IMR-90 (cell line): ENCODE results near the gene SLC35G1. TPM values are rescaled to one million over a fixed set of nuclear protein-coding genes. Genes with fewer than 3 reads are reported as not detected.

ENCODE experiments used
- ATAC-seq: fragments of 200-7000 bp; cut with Tn5 transposase; 2 replicates; pipeline ENCODE4 v1.9.1; 2020; ENCODE audit warnings: low read depth, mild to moderate bottlenecking, moderate library complexity
- BruUV-seq: library from RNA; stranded (reverse); fragments of 400-500 nt; replicated peaks from 2 replicates; lab custom pipeline; 2021; lab: Mats Ljungman, UMichigan
- CTCF ChIA-PET: fragments of 300-600 bp; formaldehyde crosslinking; extraction: SDS; loops from one replicate; lab custom pipeline; 2021; ENCODE audit warnings: antibody characterized with exemption; lab: Yijun Ruan, JAX
- POLR2A ChIA-PET: fragments of 300-600 bp; sonication (Branson Sonifier 250); formaldehyde crosslinking; loops from one replicate; lab custom pipeline; 2022; ENCODE audit warnings: antibody characterized with exemption; ENCODE audit not compliant: unreplicated experiment; lab: Charles Lee
- DNase-seq: peaks from one replicate; pipeline ENCODE4 v3.0.0; 2013
- H2AFZ ChIP-seq: replicated peaks from 2 replicates; pipeline ENCODE3; 2013; ENCODE audit warnings: low read length, mild to moderate bottlenecking; ENCODE audit not compliant: poor library complexity
- H2AK5ac ChIP-seq: 2 replicates; pipeline ENCODE4 v1.6.1; 2013; ENCODE audit warnings: low read depth, low read length, inconsistent platforms
- H2AK9ac ChIP-seq: replicated peaks from 2 replicates; pipeline ENCODE3; 2013; ENCODE audit warnings: mild to moderate bottlenecking, low read depth, low read length, moderate library complexity; ENCODE audit not compliant: poor library complexity
- H2BK120ac ChIP-seq: 2 replicates; pipeline ENCODE4 v1.6.1; 2013; ENCODE audit warnings: low read depth, low read length, inconsistent platforms
- H2BK15ac ChIP-seq: 3 replicates; pipeline ENCODE4 v1.6.1; 2013; ENCODE audit warnings: low read depth, low read length, inconsistent platforms
- H2BK20ac ChIP-seq: 2 replicates; pipeline ENCODE4 v1.6.1; 2013; ENCODE audit warnings: low read depth, mild to moderate bottlenecking, inconsistent platforms, low read length, moderate library complexity
- H2BK5ac ChIP-seq: 2 replicates; pipeline ENCODE4 v1.6.1; 2013; ENCODE audit warnings: mild to moderate bottlenecking, low read depth, low read length, inconsistent platforms; ENCODE audit not compliant: poor library complexity, severe bottlenecking
- H3K14ac ChIP-seq: replicated peaks from 2 replicates; pipeline ENCODE4 v1.6.1; 2013; ENCODE audit warnings: low read depth, low read length, inconsistent platforms
- H3K18ac ChIP-seq: 2 replicates; pipeline ENCODE4 v1.6.1; 2013; ENCODE audit warnings: low read depth, low read length, control low read depth
- H3K23ac ChIP-seq: 2 replicates; pipeline ENCODE4 v1.6.1; 2013; ENCODE audit warnings: low read depth, low read length, inconsistent platforms
- H3K27ac ChIP-seq: 2 replicates; pipeline ENCODE4 v1.5.1; 2013; ENCODE audit warnings: mild to moderate bottlenecking, control low read depth, low read length; ENCODE audit not compliant: insufficient read depth
- H3K27me3 ChIP-seq: 2 replicates; pipeline ENCODE4 v1.6.1; 2013; ENCODE audit warnings: low read length; ENCODE audit not compliant: control insufficient read depth, insufficient read depth
- H3K36me3 ChIP-seq: 2 replicates; pipeline ENCODE4 v1.6.1; 2013; ENCODE audit warnings: low read length, mixed read lengths; ENCODE audit not compliant: control insufficient read depth, insufficient read depth
- H3K4ac ChIP-seq: 2 replicates; pipeline ENCODE4 v1.6.1; 2013; ENCODE audit warnings: low read depth, low read length, inconsistent platforms
- H3K4me1 ChIP-seq: 2 replicates; pipeline ENCODE4 v1.6.1; 2013; ENCODE audit warnings: low read length, mixed read lengths; ENCODE audit not compliant: control insufficient read depth, insufficient read depth
- H3K4me2 ChIP-seq: 2 replicates; pipeline ENCODE4 v1.6.1; 2013; ENCODE audit warnings: low read depth, mild to moderate bottlenecking, control low read depth, low read length, moderate library complexity
- H3K4me3 ChIP-seq: 2 replicates; pipeline ENCODE4 v1.5.1; 2013; ENCODE audit warnings: low read depth, mild to moderate bottlenecking, control low read depth, low read length, moderate library complexity; ENCODE audit not compliant: insufficient read depth
- H3K56ac ChIP-seq: 2 replicates; pipeline ENCODE4 v1.6.1; 2013; ENCODE audit warnings: low read length, inconsistent platforms; ENCODE audit not compliant: insufficient read depth; ENCODE audit errors: extremely low read depth
- H3K79me1 ChIP-seq, 2 experiments: 2 replicates each; pipeline ENCODE4 v1.6.1; 2013; ENCODE audit warnings: low read length in 2 of 2, inconsistent platforms in 1 of 2, low read depth in 1 of 2
- H3K9ac ChIP-seq: 2 replicates; pipeline ENCODE4 v1.6.1; 2013; ENCODE audit warnings: low read depth, low read length, control low read depth
- H3K9me1 ChIP-seq: 2 replicates; pipeline ENCODE4 v1.6.1; 2013; ENCODE audit warnings: low read length, inconsistent platforms; ENCODE audit not compliant: insufficient read depth
- H3K9me3 ChIP-seq: 2 replicates; pipeline ENCODE4 v1.6.1; 2013; ENCODE audit warnings: low read length; ENCODE audit not compliant: control insufficient read depth, insufficient read depth
- H4K20me1 ChIP-seq: 2 replicates; pipeline ENCODE4 v1.6.1; 2013; ENCODE audit warnings: low read length, inconsistent platforms; ENCODE audit not compliant: insufficient read depth
- H4K5ac ChIP-seq: 2 replicates; pipeline ENCODE4 v1.6.1; 2013; ENCODE audit warnings: mild to moderate bottlenecking, low read depth, low read length, control low read depth
- H4K8ac ChIP-seq, 2 experiments: 2 replicates each; pipeline ENCODE4 v1.6.1; 2013; ENCODE audit warnings: low read depth in 2 of 2, low read length in 2 of 2, control low read depth in 1 of 2, inconsistent platforms in 1 of 2
- H4K91ac ChIP-seq: 2 replicates; pipeline ENCODE4 v1.6.1; 2013; ENCODE audit warnings: low read depth, low read length, inconsistent platforms; ENCODE audit not compliant: insufficient read depth
- BHLHE40 ChIP-seq: fragments of 150-350 bp; IDR thresholded peaks from 2 replicates; pipeline ENCODE4 v1.6.1; 2016; ENCODE audit warnings: mild to moderate bottlenecking, low read depth, low read length
- CEBPB ChIP-seq: IDR thresholded peaks from 2 replicates; pipeline ENCODE4 v1.6.1; 2012; ENCODE audit warnings: low read depth, low read length, improper control_type of control experiment
- CHD1 ChIP-seq: IDR thresholded peaks from 2 replicates; pipeline ENCODE4 v1.6.1; 2012; ENCODE audit warnings: low read depth, low read length, improper control_type of control experiment
- FOS ChIP-seq: fragments of 150-350 bp; IDR thresholded peaks from 2 replicates; pipeline ENCODE4 v1.6.1; 2016; ENCODE audit warnings: low read depth, low read length
- MAFK ChIP-seq: IDR thresholded peaks from 2 replicates; pipeline ENCODE4 v1.6.1; 2012; ENCODE audit warnings: low read depth, low read length, improper control_type of control experiment
- RFX5 ChIP-seq: IDR thresholded peaks from 2 replicates; pipeline ENCODE4 v1.8.0; 2012; ENCODE audit warnings: low read depth, mild to moderate bottlenecking, low read length, moderate library complexity
- USF2 ChIP-seq: fragments of 150-350 bp; IDR thresholded peaks from 2 replicates; pipeline ENCODE4 v1.6.1; 2017; ENCODE audit warnings: mild to moderate bottlenecking, antibody characterized with exemption, low read length, low read depth
- WGBS, 2 experiments: methylation state at CpG; one replicate each; pipeline versions ENCODE4 v1.1.5 to v1.1.7; 2013; ENCODE audit warnings: missing lambda C conversion rate in 2 of 2; ENCODE audit not compliant: insufficient read length in 1 of 2; ENCODE audit errors: extremely low coverage in 2 of 2; 5-methylcytosine and 5-hydroxymethylcytosine counted together
- dilution Hi-C: fragments of 300-500 bp; cut with HindIII; formaldehyde crosslinking; loops from one replicate; pipeline ENCODE4 v1.14.3; 2018; ENCODE audit warnings: low sequenced_read_pairs; ENCODE audit not compliant: unreplicated experiment
- in situ Hi-C: fragments of 300-500 bp; cut with MboI; formaldehyde crosslinking; loops from 3 replicates; pipeline ENCODE4 v1.14.3; 2019; ENCODE audit warnings: low sequenced_read_pairs, inconsistent platforms, mixed read lengths
- intact Hi-C: fragments of 100-400 bp; cut with micrococcal nuclease; formaldehyde crosslinking; loops from 2 replicates; pipeline ENCODE4 v1.10.0; 2022
- polyA plus RNA-seq, 3 experiments: library from polyadenylated mRNA; depleted of rRNA; stranded (reverse); fragments of >200 nt; gene quantifications; 2 replicates each; pipeline ENCODE4 v1.2.3, GENCODE V29; 2012; ENCODE audit warnings: low replicate concordance in 1 of 3
- total RNA-seq: library from RNA; depleted of rRNA; stranded (reverse); fragments of >200 nt; gene quantifications from 2 replicates; pipeline ENCODE4 v1.2.3, GENCODE V29; 2012

SLC35G1 gene
- total and polyA plus RNA-seq, 2 of the 4 experiments (the other 2 are of a cell fraction): 2.7 to 3.7 TPM

DNA sequence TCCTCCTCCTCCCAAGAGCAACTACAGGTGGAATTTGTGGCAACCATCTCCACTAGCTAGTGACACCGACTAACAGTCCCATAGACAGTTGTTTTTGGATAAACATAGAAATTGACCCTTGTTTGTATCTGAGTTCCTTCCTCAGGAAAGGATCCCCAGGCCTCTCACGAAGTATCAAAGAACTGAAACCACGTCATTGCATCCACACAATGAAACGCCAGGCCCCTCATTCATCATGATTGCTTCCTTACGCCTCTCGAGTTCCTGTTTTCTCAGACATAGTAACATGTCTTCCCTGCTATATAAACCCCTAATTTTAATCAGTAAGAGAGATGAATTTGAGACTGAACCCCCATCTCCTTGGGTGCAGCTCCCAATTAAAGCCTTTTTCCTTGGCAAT, 18.1 kb downstream of the SLC35G1 start:
- H3K79me1 ChIP-seq: no peaks in the 10 kb centered on the region
- ChIA-PET CTCF (interaction anchor here (0.6 kb wide), 1 partner anchor 495 kb away, joined by 4 read pairs; no protein-coding TSS in a partner anchor), POLR2A (no interaction called here)
- intact Hi-C loops: loop anchor here (10.0 kb wide), 1 partner anchor 313 kb away; no protein-coding TSS in a partner anchor
- no peak overlapping the region for H3K27ac ChIP-seq
- no peaks in the 10 kb centered on the region for H3K9me3 ChIP-seq
- peaks cover 7% of the 10 kb centered on the region; the same call in 1 of the 2 replicates for H3K36me3 ChIP-seq
- BruUV-seq: no TSS peak
- no peak overlapping the region for H2BK120ac ChIP-seq
- H3K27me3 ChIP-seq: no peaks in the 10 kb centered on the region
- H3K4me2 ChIP-seq: no peak overlapping the region
- no peak overlapping the region for H2BK5ac ChIP-seq
- no peak overlapping the region for H3K9ac ChIP-seq
- dilution Hi-C loops: no loop called here
- 100% methylated on average over 1 of the region's 6 CpGs; no CpG with 5 or more reads in 1 of the 2 experiments for WGBS, 2 experiments
- no peak overlapping the region for H4K8ac ChIP-seq
- TF ChIP-seq MAFK (no peak), RFX5 (no peak), BHLHE40 (no peak), FOS (no peak), USF2 (no peak), CHD1 (no peak), CEBPB (no peak)
- no peak overlapping the region for H3K4me3 ChIP-seq
- in situ Hi-C loops: loop anchor here (25.0 kb wide), 1 partner anchor 525 kb away; no protein-coding TSS in a partner anchor
- no peak for ATAC-seq
- H3K56ac ChIP-seq: no peak overlapping the region
- H4K20me1 ChIP-seq: no peaks in the 10 kb centered on the region
- no peak overlapping the region for H4K91ac ChIP-seq
- no peak overlapping the region for H2AFZ ChIP-seq
- H2AK5ac ChIP-seq: no peak overlapping the region
- H3K23ac ChIP-seq: no peak overlapping the region
- no peak overlapping the region for H2BK20ac ChIP-seq
- no peak overlapping the region for H4K5ac ChIP-seq
- no peak overlapping the region for H3K14ac ChIP-seq
- no peak overlapping the region for H3K18ac ChIP-seq
- H3K9me1 ChIP-seq: no peaks in the 10 kb centered on the region
- H2AK9ac ChIP-seq: no peak overlapping the region
- no peaks in the 10 kb centered on the region for H3K4me1 ChIP-seq
- no peak overlapping the region for H2BK15ac ChIP-seq
- DNase-seq: no peak
- no peak overlapping the region for H3K4ac ChIP-seq
